Activated effector memory CD4-positive, alpha-beta T cell treated with Interleukin-2 at 50 U/mL for 16 hours (primary cell): ENCODE measurements around the gene SELENOW.
"Not testable (repeated sequence)": the region's sequence is repeated elsewhere in the genome, so short reads cannot be mapped to it uniquely, and the experiment has no call there.

ENCODE experiments used
- DNase-seq: peaks from one replicate; pipeline ENCODE4 v3.0.0-alpha.2; 2020

The SELENOW gene

DNA sequence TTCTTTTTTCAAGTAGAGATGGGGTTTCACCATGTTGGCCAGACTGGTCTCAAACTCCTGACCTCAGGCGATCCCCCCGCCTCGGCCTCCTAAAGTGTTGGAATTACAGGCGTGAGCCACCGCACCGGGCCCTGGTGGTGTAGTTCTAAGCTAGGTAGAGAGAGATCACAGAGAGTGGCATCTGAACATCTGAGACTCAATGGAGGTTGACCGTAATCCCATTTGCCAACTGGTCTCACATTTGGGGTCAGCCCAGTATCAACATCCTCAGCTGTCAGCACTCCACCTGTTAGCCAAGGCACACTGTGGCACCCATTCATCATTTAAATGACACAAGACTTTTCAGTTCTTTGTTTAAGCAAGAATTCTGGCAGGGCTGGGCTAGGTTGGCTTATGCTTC, 8.1 kb downstream of the SELENOW start:
- no peak for DNase-seq

GRCh38 chr19:47787307-47787706, 8.8 kb downstream of the SELENOW start:
- not testable (repeated sequence) for DNase-seq

GRCh38 chr19:47789811-47790210, 11.3 kb downstream of the SELENOW start:
- DNase-seq: not testable (repeated sequence)

DNA sequence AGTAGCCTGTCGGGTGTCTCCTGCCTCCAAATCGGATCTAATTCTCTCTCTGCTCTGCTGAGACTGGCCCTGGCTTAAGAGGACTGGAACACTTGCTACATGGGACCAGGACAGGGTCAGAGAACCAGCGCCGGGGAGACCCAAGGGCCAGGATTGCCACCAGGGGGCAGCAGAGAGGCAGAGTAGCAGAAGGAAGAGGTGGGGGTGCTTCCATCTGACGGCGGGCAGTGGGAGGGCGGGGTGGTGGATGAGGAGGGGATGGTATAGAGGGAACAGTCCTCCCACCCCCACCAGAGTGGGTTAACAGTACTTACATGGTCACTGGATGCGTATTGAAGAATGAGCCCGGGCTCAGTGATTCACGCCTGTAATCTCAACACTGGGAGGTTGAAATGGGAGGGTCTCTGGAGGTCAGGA, 11.9 kb downstream of the SELENOW start:
- DNase-seq: peak; percentile 64

DNA sequence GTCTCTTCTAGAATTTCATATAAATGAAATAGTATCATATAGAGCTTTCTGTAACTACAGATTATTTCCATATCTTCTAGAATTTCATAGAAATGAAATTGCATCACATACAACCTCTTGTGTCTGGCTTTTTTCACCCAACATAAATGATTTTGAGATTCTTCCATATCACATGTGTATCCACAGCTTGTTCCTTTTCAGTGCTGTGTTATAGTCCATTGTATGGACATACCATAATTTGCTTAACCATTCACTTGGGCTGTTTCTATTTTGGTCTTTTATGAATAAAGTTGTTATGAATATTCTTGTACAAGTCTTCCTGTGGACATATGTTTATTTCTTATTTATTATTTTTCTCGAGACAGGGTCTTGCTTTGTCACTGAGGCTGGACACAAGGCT, 14.1 kb downstream of the SELENOW start:
- DNase-seq: no peak

DNA sequence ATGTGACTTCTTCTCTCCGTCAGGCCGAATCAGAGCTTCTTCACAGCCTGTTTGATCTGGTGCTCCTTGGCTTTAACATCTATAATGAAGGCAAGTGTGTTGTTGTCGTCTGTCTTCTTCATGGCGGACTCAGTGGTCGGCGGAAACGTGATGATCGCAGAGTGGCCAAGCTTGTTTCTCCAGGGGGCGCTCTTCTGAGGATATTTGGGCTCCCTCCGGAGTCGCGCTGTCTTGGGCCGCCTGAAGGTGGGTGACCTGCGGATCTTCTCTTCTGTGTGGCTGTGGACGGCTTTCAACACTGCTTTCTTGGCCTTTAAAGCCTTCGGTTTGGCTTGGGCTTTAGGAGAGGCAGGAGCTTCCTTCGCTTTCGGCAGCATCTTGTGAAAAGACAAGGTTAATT, 16.0 kb downstream of the SELENOW start:
- DNase-seq: no peak

DNA sequence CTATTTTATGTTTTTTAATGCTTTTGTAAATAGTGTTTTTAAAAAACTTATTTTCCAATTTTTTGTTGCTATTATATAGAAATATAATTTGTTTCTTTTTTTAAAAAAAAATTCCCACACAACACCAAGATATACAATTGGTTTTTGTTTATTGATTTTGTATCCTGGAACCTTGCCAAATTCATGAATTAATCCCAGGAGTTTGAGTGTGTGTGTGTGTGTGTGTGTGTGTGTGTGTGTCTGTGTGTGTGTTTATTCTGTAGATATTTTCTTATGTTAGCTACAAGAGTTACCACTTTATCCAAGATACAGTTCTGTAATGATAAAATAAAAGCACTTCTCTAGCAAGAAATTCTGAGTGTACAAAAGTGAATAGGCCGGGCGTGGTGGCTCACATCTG, 18.3 kb downstream of the SELENOW start:
- no peak for DNase-seq

DNA sequence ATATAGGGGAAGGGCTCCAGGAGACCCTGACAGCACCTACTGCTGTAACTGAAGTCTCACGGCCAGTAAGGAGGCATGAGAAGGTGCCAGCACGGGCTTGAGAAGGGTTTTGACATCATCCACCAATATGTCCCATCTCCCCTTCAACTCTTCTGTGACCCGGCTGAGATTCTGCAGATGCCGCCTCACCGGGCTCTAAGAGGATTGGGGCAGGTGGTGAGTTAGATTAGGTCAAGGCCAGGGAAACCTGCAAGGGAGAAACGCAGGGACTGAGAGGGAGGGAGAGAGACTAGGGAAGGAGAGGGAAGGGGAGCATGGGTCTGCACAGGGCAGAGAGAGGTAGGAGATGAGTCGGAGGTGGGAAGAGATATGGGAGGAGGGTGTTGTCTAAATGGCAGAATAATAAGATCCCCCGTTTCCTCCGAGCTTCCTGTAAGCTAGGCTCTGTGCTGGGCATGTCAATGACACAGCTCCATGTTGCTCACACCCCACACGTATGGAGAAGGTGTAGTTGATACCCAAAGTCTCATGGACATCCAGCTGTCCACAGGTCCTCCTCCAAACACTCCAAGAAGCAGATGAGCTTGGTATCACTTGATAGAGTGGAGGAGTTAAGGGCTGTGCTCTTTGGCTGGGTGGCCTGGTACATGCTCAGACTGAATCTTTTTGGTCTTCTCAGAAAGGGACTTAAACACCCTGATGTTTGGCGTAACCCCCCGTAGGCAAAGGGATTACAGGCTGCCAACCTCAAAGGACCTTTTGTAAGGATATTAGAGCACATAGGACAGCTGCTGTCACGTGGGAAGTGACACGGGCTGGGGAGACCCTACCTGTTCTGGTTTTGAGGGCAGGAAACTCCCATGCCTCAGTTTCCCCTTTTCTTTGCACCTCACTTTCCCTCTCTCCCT, 19.7 kb downstream of the SELENOW start:
- DNase-seq: no peak

DNA sequence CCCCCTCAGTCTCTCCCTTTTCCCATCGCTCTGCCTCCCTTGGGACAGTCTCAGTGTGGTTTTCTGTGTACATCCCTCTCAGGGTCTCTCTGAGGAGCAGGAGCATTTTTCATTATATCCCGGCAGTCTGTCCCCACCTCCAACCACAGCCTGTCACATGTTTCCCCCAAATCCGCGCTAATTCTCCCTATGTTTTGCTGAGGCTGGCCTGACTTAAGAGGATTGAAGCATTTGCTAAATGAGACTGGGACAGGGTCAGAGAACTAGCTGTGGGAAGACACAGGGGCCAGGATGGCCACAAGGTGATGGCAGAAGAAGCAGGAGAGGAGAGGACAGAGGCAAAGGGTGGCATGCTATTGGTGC, 20.4 kb downstream of the SELENOW start:
- no peak for DNase-seq

DNA sequence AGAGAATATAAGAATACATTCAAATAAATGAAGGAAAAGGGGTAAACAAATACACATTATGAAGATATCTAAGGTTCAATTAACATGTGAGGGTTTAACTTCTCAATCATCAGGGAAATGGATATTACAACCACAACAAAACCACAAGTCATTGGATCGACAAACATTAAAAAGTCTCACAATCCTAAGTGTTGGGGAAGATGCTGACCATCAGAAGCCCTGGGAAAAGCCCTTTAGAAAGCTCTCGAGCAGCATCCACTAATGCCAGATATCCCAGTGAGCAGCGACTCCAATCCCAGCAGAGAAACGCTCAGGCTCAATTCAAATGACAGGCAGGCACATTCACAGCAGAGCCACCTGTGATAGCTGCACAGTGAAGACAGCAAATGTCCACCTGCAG, 22.8 kb downstream of the SELENOW start:
- no peak for DNase-seq

DNA sequence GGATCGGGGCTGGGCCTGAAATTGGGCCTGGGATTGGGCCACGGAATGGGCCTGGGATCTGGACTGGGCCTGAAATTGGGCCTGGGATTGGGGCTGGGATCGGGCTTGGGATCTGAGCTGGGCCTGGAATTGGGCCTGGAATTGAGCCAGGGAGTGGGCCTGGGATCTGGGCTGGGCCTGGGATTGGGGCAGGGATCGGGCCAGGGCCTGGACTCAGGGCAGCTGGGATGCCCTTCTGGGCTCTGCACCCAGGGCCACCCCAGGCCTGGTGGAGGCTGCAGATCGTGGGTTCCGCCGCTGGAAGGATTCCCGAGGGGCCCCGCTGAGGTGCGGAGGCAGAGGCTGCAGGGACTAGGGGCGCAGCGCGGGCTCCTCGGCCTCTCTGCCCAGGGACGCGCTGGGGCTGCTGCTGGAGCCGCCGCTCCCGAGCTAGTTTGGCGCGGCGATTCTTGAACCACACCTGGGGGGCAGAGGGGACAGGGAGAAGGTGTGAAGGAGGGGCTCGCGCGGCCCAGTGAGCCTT, 24.1 kb downstream of the SELENOW start:
- no peak for DNase-seq

DNA sequence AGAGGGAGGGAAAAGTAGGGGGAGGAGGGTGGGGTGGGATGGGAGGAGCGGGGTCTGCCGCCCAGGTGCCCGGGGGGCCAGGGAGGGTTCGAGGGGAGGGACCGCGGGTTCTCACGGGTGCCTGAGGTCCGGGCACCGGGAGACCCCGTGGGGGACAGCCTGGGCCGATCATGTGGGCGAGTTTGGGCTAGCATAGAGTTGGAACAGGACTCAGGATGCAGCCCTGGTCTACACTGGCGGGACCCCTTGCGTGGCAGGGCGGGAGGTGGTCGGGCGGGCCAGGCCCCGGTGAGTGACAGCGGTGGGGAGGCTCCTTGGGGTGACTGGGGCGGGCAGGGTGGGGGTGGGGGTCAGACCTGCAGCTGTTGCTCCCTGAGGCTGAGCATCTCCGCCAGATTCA, 24.6 kb downstream of the SELENOW start:
- DNase-seq: not testable (repeated sequence)

DNA sequence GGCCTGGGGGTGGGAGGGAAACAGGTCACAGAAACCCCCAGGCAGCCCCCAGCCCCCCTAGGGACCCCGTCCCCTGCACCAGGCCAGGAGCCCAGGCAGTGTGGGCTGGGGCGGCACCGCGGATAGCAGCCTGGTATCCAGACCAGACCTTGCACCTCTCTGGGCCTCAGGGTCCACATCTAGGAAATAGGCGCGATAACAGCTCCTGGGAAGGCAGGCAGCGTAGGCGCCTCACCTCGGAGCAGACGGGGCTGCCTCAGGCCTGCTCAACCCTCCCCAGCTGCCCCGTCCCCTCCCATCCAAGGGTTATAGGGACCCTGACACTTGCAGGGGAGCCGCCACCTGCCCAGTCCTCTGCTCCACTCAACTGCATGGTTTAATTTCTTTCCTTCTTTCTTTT, 25.2 kb downstream of the SELENOW start:
- DNase-seq: not testable (repeated sequence)

GRCh38 chr19:47804451-47804850, 25.9 kb downstream of the SELENOW start, which contains the start of gene TPRX1:
TPRX1 (minus strand) TSS chr19:47804551; CDS start chr19:47804539, 12 bp downstream.
- not testable (repeated sequence) for DNase-seq

DNA sequence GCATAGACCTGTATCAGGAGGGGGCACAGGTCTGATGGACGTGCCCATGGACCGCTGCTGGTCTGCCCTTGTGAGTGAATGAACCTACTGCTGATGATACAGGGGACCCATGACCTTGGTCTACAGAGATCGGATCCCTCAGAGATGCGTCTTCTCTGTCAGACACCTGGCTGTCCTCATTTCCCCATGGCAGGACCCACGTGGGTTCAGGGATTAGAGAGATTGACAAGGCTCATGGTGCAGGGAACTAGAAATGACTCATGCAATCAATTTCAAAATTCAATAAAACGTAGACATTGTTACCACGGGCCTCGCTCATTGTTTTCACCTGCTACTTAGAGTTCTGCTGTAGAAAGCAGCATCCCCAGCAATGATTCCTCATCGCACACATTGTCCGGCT, 26.8 kb downstream of the SELENOW start:
- DNase-seq: no peak

DNA sequence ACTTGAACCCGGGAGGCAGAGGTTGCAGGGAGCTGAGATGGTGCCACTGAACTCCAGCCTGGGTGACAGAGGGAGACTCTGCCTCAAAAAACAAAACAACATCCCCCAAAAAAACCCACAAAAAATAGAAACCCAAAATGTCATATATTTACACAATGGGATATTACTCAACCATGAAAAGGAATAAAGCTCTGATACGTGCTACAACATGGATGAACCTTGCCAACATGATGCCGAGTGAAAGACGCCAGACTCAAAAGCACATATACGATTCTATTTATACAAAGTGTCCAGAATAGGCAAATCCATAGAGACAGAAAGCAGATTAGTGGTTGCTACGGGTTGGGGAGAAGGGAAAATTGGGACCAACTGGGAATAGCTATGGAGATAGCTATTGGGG, 27.9 kb downstream of the SELENOW start:
- DNase-seq: no peak

GRCh38 chr19:47813304-47813994, 34.9 kb downstream of the SELENOW start:
- peak; percentile 39 for DNase-seq

GRCh38 chr19:47813995-47814328, 35.5 kb downstream of the SELENOW start:
- no peak for DNase-seq

DNA sequence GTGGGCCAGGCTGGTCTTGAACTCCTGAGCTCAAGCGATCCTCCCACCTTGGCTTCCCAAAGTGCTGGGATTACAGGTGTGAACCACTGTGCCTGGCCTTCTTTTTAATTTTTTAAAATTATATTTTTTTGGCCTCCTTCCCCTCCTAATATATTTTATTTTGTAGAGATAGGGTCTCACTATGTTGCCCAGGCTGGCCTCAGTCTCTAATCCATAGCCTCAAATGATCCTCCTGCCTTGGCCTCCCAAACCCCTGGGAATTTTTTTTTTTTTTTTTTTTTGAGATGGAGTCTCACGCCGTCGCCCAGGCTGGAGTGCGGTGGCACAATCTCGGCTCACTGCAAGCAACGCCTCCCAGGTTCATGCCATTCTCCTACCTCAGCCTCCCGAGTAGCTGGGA, 37.8 kb downstream of the SELENOW start:
- DNase-seq: not testable (repeated sequence)

DNA sequence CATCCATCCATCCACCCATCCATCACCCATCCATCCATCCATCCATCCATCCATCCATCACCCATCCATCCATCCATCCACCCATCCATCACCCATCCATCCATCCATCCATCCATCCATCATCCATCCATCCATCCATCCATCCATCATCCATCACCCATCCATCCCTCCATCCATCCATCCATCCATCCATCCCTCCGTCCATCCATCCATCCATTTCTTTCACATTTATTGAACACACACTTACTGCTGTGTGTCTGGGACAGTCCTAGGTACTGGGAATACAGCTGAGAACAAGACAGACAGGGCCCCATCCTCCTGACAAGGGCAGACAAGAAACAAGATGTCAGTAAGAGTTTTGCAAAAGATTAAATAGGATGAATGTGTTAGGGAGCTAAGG, 39.7 kb downstream of the SELENOW start:
- DNase-seq: not testable (repeated sequence)

DNA sequence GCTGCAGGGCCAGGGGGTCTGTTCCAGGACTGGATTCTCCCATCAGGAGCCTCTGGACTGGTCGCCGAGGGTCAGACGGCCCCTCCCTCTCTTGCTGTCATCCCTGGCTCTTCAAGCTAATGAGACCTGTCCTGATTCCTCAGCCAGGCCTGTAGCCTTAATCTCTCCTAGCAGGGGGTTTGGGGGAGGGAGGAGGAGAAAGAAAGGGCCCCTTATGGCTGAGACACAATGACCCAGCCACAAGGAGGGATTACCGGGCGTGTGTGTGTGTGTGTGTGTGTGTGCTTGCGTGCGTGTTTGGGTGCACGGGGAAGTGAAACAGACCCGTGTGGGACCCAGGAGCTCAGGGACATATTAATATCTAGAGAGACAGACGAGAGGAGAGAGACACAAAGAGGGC, 41.4 kb downstream of the SELENOW start:
- no peak for DNase-seq

DNA sequence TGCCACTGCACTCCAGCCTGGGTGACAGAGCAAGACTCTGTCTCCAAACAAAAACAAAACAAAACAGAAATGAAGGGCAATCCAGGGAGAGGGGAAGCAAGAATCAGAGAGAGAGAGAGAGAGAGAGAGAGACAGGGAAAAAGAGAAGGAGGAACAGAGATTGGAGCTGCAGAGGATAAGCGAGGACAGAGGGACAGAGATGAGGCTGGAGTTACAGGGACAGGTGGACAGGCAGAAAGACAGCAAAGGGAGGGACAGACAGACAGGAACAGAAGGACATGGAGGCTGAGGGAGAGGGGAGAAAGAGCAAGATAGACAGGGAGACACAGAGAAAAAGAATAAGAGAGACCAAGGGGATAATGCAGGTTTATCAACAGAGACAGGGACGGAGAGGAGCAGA, 41.9 kb downstream of the SELENOW start:
- no peak for DNase-seq

- DNase-seq: no peak
Observed at GRCh38 chr19:47821460-47822020, 43.0 kb downstream of the SELENOW start, which contains the start of gene CRX. CRX (plus strand) TSS chr19:47821937; CDS start chr19:47834444, 12,507 bp downstream.

- no peak for DNase-seq
Observed at GRCh38 chr19:47824396-47824795, 45.9 kb downstream of the SELENOW start.
